Mucosa of descending colon (tissue), 3 donors: Measurements from ENCODE around the gene LMF1. TPM values are rescaled to one million over a fixed set of nuclear protein-coding genes. Genes with fewer than 3 reads are reported as not detected.

ENCODE experiments used
- ATAC-seq: fragments of 200-7000 bp; cut with Tn5 transposase; one replicate; pipeline ENCODE4 v1.9.1; 2020; ENCODE audit warnings: mild to moderate bottlenecking, moderate library complexity
- DNase-seq, 3 donors: peaks; one replicate each; pipeline ENCODE4 v3.0.0-alpha.2; 2020
- H3K36me3 ChIP-seq: fragments of 200-600 bp; one replicate; pipeline ENCODE4 v1.8.0; 2021; ENCODE audit warnings: low read depth, mild to moderate bottlenecking
- H3K4me1 ChIP-seq: fragments of 200-600 bp; one replicate; pipeline ENCODE4 v1.8.0; 2021; ENCODE audit warnings: low read depth, mild to moderate bottlenecking
- H3K4me3 ChIP-seq: fragments of 200-600 bp; one replicate; pipeline ENCODE4 v1.8.0; 2021; ENCODE audit warnings: mild to moderate bottlenecking
- H3K9me3 ChIP-seq: fragments of 200-600 bp; one replicate; pipeline ENCODE4 v1.8.0; 2021; ENCODE audit warnings: mild to moderate bottlenecking
- intact Hi-C, 2 donors: fragments of 100-400 bp; cut with DNase I in 1 of 2; cut with micrococcal nuclease in 1 of 2; formaldehyde crosslinking; loops; one replicate each; pipeline versions ENCODE4 v1.11.0 to v1.11.1; 2022; cut with DNase I, micrococcal nuclease
- total RNA-seq, 3 donors: library from RNA; stranded (reverse); fragmentation: NEBNext Ultra II Directional in 2 of 3; extraction: Animal tissue kit (Norgen Biotek cat#: 25700) in 2 of 3; gene quantifications; one replicate each; pipeline versions ENCODE4 v1.2.1 to v1.2.4, GENCODE V29; 2021 to 2023
- TF ChIP-seq, protein P1 (sequence below): fragments of 200-600 bp; IDR thresholded peaks from one replicate; pipeline ENCODE4 v1.8.0; 2022; ENCODE audit warnings: antibody characterized with exemption, mild to moderate bottlenecking
- donor health status: DM: no; HTN: no; CAD: no; lungs with moderate emphysema.
- donor health status: DM: no; HTN: no; CAD: no.
- donor health status: DM: no; HTN: yes; CAD: no.

Gene LMF1
- total RNA-seq, 3 donors from 2014 or later: 16.4 to 26.5 (median 25.1) TPM

DNA sequence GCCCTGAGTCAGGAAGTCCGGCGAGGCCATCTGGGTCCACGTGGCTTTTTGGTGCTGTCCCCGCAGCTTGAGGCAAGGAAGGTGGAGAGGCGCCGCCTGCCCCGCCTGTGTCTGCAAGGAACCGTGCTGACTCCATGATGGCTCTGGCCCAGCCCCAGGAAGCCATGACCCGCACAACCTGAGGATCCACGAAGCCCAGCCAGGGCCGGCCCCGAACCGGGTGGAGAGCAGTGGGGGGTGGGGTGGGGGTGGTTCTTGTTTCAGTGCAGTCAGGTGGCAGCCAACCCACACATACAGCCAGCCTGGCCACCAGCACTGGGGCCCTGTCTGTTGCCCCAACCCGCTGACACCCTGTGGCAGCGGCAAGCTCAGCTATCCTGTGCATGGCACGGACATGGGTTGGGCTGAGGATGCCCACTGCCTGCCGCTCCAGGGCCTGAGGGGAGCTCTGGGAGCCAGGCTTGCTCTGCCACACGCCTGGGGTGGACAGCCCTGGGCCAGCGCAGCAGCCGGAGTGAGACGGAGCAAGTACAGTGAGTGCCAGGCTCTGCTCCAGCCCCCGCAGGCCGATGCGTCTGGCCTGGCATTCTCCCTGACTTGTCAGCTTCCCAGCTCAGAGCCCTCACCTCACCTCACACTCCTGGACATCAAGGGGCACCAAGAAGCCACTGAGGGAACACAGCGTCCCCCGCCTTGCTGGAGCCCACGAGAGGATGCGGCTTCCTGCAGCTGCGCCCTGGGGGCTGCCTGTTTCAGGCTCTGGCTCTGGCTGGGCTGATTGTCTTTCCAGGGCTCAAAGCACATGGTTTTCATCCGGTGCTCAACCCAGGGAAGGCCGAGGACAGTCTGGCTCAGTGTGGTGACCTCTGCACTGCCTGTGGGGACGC, 68.8 kb downstream of the LMF1 start:
- H3K36me3 ChIP-seq: no peaks in the 10 kb centered on the region
- DNase-seq (peak in 1 of 3 donors; percentile 47), ATAC-seq (no peak)
- no peak overlapping the region for H3K4me3 ChIP-seq
- H3K9me3 ChIP-seq: peaks cover 7% of the 10 kb centered on the region
- TF ChIP-seq, protein P1, sequence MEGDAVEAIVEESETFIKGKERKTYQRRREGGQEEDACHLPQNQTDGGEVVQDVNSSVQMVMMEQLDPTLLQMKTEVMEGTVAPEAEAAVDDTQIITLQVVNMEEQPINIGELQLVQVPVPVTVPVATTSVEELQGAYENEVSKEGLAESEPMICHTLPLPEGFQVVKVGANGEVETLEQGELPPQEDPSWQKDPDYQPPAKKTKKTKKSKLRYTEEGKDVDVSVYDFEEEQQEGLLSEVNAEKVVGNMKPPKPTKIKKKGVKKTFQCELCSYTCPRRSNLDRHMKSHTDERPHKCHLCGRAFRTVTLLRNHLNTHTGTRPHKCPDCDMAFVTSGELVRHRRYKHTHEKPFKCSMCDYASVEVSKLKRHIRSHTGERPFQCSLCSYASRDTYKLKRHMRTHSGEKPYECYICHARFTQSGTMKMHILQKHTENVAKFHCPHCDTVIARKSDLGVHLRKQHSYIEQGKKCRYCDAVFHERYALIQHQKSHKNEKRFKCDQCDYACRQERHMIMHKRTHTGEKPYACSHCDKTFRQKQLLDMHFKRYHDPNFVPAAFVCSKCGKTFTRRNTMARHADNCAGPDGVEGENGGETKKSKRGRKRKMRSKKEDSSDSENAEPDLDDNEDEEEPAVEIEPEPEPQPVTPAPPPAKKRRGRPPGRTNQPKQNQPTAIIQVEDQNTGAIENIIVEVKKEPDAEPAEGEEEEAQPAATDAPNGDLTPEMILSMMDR: no peak
- H3K4me1 ChIP-seq: no peaks in the 10 kb centered on the region
- intact Hi-C loops: no loop called here

DNA sequence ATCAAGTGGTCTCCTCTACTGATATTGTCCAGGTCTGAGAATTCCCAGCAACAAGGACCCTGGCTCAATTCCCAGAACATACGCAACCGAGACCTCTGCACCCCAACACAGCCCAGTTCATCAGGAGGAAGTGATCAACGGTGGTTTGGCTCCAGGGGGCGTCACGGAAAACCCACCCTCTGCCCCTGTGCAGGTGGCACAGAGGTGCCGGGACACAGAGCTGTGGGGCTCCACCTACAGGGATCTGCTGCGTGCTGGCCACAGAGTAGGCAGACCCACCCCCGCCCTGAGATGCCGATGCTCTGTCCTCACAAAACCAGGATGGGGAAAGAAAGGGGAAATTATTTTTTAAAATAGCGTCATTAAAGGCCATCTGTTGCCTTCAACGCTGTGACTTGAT, 69.6 kb downstream of the LMF1 start:
- intact Hi-C loops: no loop called here
- no peak for ATAC-seq

DNA sequence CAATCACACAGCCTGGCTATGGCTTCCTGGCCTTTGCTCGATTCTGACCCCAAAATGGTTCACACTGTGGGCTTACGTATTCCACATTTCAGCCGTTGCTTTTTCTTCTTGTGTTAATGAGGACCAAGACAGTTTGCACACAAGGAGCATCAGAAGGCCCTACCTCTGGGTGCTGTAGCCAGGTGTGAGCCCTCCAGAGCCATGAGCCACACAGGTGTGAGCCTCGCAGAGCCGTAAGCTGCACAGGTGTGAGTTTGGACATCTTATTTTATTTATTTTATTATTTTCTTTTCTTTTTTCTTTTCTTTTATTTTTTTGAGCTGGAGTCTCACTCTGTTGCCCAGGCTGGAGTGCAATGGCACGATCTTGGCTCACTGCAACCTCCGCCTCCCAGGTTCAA, 70.6 kb downstream of the LMF1 start:
- intact Hi-C loops: no loop called here
- H3K4me1 ChIP-seq: no peaks in the 10 kb centered on the region
- peak in 1 of 3 donors; percentile 14 for DNase-seq

More for the DNA sequence above, 69.6 kb downstream of the LMF1 start:
- Histone ChIP-seq H3K4me1 (no peaks in the 10 kb centered on the region), H3K9me3 (no peaks in the 10 kb centered on the region), H3K36me3 (no peaks in the 10 kb centered on the region), H3K4me3 (no peak overlapping the region)
- TF ChIP-seq, protein P1: no peak
- DNase-seq: peak in 1 of 3 donors; percentile 36

DNA sequence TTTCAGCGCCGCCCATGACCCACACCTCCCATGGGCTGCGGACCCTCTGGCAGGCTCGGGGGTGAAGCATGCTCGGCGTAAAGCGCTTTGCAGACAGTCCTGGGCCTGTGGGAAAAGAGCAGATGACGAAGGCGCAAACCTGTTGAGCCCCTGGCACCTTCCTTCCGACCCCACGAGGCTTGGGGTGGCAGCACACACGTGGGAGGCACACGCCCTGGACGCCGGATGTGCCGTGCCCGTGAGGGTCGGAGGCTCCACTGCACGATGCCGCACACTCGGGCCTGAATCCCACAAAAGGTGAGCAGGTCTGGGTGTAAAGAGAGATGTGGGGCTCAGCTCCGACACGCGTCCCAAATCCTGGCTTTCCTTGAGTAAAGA, 71.1 kb downstream of the LMF1 start:
- DNase-seq (peak in 1 of 3 donors; percentile 20), ATAC-seq (no peak)
- no peaks in the 10 kb centered on the region for H3K9me3 ChIP-seq
- H3K4me1 ChIP-seq: no peaks in the 10 kb centered on the region
- H3K36me3 ChIP-seq: no peaks in the 10 kb centered on the region
- TF ChIP-seq, protein P1: no peak
- H3K4me3 ChIP-seq: no peak overlapping the region
- intact Hi-C loops: no loop called here

More for the DNA sequence above, 70.6 kb downstream of the LMF1 start:
- no peaks in the 10 kb centered on the region for H3K36me3 ChIP-seq
- TF ChIP-seq, protein P1: no peak
- H3K9me3 ChIP-seq: no peaks in the 10 kb centered on the region
- no peak overlapping the region for H3K4me3 ChIP-seq
- no peak for ATAC-seq

DNA sequence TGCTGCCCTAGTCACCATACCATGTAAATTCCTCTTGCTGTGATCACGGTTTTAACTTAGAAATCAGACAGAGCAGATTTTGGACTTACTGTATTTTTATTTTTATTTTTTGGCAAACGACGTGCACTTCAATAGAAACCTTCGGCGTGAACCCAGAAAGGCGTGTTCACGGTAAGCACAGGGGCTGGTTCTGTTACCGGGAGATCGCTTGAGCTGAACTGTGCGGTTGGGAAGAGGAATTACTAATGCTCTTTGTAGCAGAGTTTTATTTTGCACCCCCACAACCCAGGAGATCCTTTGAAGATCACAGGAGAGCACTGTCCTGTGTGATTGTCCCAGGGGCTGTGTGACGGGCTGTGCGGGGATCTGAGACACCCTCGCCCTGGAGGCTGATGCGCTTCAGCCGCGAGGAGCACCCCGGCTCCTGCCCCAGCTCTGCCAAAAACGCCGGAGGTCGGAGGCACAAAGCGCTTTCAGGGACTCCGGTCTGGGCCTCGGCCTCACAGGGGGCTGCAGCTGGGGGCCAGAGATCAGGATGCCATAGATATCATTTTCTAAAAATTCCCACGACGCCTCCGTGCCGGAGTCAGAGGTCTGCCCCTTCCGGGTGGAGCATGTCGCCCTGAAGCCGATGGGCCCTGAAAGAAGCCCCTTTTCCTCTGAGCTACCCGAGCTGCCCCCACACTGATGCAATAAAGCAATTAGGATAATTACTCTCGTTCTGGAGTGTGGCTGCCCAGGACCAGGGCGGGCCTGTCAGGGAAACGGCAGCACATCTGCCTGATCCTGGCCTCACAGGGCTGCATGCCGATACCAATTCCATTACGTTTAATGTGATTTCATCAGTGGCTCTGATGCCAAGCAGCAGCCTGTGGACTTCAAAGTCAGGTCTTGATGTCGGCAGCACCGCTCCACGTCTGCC, 71.8 kb downstream of the LMF1 start:
- no peak for ATAC-seq
- intact Hi-C loops: no loop called here

More for the DNA sequence above, 71.8 kb downstream of the LMF1 start:
- Histone ChIP-seq H3K4me3 (no peak overlapping the region), H3K4me1 (no peaks in the 10 kb centered on the region), H3K9me3 (no peaks in the 10 kb centered on the region), H3K36me3 (no peaks in the 10 kb centered on the region)
- DNase-seq: peak in 1 of 3 donors; percentile 29
- TF ChIP-seq, protein P1: no peak
